ENCODE measurements around the gene CYLD.

Gene CYLD

DNA sequence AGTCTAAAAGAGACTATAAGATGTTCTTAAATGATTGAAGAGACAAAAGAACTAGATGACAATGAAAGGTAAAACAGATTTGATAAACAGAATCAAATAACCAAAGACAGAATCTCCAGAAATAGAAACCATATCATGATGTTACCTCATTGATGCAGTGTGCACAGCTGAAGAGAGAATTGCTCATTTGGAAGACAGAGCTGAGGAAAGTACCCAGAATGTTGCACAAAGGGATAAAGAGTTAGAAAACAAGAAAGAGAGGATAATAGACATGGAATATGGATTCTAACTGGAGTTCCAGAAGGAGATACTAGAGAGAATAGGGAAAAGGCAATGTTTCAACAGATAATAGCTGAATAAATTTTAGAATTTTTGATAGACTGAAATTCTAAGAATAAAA lies 47.9 kb downstream of the CYLD start:
- no peak for DNase-seq

DNA sequence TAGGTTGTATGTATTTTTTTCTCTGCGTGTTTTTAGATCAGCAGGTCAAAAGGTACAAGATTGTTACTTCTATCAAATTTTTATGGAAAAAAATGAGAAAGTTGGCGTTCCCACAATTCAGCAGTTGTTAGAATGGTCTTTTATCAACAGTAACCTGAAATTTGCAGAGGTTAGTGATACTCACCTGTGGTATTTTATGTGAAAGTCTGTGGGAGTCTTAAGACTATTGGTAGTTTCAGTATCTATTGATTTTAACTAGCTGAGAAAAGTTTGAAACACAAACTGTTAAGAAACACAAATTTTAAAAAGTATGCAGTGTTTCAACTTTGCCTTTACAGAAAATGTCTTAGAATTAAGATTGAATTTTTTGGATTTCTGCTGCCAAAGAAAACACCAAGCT lies 49.6 kb downstream of the CYLD start:
- no peak for DNase-seq

DNA sequence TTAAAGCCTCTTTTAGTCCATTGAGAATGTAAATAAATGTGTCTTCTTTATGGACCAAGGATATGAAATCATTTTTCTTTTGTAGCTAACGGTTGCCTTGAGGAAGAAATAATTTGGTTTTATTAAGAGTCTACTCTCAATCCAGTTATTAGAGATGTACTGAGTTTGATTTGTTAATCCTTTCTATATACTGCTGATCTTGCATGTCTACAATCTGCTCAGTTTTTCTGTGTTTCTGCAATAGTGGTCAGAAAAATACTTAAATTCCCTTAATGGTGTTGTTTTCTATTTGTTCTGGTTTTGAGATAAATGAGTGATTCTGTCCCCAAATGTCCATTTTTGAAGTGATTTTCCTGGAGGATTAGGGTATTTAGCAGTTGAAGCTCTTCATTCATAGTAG lies 54.9 kb downstream of the CYLD start:
- DNase-seq, result no peak

DNA sequence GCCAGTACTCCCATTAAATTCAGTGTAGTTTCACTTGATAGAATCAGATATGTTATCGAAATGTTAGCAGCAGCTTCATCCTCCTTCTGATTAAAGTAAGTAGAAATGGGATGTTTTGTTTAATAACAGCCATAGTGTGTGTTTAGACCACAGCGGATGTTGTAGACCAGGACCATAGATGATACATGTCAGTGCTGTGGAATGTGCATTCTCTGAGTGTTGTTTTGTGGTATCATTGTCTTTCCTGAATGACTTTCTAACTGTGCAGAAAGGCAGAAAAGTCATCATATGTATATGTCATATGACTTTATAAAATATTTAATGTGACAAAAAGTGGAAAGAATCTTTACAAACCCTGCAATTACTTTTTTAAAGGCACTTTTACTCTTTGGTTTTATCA lies 55.6 kb downstream of the CYLD start:
- no peak for DNase-seq

DNA sequence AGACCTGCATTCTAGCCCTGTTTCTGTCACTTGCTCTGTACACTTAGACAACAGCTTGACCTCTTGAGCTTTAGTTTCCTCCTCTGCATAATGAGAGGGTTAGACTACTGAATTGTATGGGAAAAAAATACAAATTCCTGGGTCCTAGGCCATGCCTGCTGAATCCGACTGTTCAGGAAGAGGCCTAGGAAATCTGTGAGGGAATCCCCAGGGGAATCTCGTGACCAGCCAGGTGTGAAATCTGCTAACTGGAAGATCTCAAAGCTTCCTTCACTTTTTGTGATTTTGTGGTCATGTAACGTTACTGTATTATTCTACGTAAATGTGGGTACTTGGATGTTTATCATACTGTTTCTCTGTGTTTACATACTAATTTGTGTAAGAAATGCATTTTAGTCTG lies 58.2 kb downstream of the CYLD start:
- DNase-seq, result no peak

DNA sequence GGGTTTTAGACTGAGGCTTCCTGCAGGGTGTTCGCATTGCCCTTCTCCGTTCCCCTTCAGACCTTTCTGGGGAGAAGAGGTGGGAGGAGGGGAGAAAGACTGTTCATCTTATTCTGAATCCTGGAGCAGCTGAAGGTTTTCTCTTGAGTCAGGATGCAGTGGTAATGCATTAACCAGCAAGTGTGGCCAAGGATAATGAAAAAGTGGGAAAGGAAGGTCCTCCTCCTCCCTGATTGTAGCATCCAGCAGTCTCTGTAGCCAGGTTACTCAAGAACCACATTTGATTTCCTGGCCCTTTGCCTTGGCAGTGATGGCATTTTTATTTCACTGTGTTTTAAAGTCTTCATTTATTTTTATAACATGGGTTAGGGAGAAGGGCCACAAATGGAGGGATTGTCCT lies 59.1 kb downstream of the CYLD start:
- DNase-seq, result no peak

DNA sequence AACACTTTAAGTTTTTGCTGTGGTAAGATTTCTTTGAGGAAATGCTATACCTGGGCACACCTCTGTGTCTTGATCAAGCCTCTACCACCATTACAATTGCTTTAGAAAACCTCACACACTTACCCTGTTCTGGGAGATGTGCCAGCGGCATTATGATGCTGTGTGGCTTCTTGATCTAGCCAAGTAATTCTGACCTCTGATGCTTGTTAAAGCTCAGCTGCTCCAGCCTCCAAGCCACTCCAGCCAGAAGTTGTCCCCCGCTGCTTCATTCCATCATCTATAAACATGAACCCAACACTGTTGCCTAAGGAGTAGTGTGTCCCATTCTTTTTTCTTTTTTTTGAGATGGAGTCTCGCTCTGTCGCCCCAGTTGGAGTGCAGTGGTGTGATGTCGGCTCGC lies 60.1 kb downstream of the CYLD start:
- DNase-seq, result no peak

DNA sequence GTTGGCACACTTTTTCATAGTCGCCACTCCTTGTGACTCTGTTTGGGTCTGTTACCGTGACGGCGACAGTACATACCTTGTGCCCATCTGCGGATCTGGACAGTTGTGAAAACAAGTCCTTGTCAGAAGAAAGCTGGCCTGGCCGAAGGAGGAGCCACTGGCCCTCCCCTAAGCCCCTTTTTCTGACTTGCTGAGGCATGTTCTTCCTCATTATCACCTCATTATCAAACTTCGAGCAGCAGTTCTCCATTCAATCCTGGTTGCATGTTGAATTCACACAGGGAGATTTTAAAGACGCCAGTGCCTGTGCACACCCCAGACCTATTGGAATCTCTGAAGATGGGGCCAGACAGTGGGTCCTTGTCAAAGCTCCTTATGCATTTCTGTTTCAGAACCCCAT lies 61.1 kb downstream of the CYLD start:
- no peak for DNase-seq

DNA sequence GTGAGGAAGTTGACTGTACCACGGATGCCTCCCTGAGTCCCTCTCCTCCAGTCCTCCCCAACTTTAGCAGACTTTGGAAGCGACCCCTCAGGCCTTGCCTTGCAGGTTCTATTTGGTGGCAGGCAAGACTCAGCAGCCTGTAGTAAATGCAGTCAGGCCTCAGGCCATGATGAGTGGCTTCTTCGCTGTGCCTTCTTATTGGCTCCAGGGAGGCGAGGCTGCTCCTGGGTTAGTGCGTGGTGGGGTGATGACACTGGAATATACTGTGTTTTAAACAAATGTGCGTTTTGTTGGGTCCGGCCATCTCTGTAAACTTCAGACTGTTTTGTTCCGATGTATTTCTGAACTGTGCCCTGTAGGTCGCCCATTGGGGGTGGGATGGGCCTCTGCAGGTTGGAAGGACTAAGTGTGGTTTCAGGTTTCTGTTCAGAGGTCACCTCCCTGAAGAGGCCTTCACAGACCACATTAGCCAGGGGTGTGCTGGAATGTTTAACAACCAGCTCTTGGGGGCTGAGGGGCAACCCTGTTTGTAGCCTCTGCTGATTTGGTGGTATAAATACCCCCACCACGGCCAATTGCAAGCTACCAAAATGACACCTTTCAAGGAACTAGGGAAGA lies 62.5 kb downstream of the CYLD start:
- no peak for DNase-seq

DNA sequence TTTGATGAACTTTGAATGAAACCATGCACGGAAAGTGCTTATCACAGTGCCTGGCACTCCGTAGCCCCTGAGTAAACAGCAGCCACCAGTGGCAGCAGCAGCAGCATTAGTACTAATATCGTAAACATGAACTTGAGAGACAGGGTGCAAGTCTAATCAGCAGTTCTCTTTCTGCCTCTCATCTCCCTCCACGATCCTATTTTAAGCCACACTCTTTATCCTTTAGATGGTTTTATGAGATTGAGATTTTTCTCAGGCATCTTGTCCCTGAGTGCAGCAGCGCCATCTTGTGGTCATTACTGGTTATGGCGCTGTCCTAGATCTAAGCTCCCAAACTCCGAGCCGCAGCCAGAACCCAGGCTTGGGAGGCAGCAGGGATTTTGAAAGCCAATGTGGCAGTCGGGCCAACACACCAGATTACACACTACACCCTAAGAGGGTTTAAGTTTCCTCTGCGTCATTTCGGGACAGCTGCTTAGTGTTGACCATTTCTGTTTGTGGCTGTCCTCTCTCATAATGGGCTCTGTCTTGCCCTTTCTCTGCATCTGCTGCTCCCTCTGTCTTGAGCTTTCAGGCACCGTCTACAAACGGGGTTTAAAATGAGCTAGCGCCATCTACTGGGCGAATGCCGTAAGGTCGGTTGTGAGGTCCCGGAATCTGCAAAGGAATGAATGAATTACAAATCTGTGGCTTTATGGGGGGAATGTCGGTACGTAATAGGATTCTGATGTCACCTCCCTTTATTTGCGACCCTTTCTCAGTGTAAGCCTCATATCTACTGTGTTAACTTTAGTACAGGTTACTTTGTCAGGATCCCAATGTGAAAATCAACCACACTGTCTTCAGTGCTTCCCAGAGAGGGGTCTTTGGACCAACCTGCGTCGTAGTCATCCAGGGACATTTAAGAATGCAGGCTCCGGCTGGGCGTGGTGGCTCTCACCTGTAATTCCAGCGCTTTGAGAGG lies 64.5 kb downstream of the CYLD start:
- DNase-seq, result peak; percentile 75 to 78

DNA sequence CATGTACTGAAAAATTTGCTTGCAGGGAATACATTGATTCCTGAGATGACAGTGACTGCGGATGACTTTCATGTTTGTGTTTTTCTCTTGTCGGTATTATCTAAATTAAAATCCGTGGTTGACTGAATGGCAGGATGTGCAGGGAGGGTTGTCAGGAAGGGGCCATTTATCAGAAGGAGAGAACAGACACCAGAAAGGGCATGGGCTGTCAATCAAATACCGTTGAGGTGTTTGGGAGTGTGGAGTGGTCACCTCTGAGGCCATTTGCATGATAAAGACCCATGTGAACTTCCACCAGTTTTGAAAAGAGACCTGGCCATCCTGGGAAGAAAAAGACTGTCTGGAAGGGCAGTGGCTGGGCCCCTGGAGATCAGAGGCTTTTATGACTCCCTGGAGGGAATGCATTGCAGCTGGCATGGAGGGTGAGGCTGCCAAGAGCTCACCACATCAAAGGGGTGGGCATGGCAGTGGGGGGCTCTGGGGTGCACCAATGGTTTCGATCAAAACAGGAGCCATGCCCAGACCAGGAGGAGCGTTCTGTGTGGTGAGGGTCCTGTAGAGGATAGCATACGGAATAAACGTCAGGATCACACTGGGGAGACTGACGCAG lies 67.1 kb downstream of the CYLD start:
- DNase-seq, result no peak

DNA sequence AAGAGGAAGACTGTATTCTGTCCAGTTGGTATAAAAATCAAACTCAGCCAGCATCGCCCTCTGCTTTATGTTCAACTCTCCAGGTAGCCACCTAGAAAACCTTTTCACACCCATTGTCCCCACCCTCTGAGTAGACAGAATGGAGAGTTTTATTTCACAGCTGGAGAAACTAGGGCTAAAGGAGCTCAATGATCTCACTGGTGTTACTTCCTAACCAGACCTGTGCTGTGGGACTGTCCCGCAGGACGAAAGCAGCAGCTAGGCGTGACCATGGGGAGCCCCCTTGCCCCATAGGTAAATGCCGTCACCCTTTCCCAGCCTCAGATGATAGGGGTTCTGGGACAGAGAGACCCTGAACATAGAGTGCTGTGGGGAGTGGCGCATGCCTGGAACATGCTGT lies 67.7 kb downstream of the CYLD start:
- no peak for DNase-seq

DNA sequence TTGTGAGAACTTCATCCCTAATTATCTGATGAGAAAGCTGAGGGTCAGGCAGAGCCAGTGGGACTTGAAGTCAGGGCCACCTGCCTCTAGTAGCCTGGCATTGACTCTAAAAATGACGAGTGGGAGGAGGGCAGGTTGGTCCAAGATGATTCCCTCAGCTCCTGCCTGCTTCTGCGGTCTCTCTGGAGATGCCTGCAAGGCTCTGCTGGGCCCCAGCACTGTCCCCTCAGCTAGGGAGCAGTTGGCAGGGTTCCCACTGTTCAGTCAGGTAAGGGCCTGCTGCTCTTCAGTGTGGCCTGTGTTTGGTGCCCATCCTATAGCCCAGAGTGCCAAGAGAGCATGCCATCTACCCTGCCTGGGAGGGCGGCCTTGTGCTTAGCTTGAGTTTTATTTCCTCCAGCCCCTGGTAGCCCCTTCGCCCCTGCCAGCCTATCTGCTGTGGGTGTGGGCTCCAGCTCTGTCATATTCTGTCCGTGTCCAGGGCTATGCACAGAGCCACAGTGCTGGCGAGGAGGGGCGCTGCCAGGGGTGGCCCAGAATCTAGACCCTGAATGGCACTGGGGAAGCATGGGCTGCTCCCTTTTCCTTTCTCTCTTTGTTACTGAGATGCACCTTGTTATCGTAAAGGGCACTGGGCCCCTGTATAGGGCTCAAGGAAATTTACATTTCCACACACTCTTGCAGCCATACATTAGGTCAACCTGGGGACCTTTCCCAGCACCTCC lies 68.5 kb downstream of the CYLD start:
- no peak for DNase-seq

DNA sequence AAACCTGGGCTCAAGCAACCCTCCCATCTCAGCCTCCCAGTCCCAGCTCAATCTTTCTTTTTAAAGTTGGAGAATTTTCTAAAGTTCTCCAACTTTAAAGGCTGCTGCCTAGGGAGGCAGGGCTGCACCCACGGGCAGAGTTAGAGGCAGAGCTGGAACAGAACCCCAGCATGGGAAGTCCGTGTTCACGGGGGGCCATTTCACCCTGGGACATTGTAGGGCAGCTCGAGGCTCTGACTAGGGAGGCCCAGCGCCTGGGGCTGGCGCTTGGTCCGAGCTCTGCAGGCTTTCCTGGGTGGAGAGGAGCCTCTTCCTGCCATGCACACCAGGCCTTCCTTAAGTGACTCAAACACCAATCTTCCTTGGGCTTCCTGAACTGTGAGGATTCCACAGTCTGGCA lies 70.2 kb downstream of the CYLD start:
- no peak for DNase-seq

DNA sequence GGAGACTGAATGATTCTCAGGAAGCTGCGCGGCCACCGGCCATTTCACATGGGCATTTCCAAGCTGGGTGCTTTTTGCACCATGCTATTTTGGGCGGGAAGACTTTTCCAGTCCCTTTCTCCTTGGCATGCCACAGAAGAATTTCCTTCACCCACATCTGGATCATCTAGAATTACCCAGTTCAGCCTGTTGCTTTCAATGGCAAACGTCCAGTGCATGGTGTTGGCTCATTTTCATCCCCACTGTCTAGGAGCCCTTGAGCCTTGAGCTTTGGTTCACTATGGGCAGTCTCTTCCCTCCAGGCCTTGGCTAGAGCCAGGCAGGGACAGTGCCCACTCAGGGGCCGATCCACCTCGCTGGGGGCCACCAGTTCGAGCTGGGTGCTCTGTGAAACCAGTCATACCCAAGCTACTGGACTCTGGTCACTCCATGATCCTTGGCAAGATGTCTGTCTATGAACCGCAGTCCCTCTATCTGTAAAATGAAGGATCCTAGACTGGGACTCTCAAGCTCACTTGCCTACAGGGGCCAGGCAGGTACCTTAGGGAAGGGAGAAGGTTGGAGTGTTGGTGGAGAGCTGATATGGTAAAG lies 71.1 kb downstream of the CYLD start:
- no peak for DNase-seq

DNA sequence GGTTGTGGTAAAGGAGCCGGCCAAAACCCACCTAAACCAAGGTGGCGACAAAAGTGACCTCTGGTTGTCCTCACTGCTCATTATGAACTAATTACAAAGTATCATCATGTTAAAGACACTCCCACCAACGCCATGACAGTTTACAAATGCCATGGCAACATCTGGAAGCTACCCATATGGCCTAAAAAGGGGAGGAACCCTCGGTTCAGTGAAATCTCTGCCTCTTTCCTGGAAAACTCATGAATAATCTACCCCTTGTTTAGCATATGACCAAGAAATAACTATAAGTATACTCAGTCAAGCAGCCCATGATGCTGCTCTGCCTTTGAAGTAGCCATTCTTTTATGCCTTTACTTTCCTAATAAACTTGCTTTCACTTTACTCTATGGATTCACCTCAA lies 72.2 kb downstream of the CYLD start:
- no peak for DNase-seq

DNA sequence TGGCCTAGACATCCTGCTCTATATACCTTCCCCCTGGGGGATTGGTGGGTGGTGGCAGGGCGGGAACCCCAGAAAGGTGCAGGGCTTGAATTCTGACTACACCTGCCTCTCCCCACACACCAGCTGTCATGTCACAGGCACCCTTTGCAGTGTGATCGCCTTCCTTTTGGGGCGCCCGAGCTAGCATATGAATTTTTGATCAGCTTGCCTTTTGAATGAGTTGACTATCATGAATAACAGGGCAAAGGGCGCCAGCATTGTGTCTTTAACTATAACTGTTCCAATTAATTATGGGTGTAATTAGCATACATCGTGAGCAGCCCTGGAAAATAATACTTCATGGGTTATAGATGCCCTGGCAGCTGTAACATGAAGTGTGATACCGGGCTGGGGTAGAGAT lies 72.7 kb downstream of the CYLD start:
- DNase-seq, result no peak

DNA sequence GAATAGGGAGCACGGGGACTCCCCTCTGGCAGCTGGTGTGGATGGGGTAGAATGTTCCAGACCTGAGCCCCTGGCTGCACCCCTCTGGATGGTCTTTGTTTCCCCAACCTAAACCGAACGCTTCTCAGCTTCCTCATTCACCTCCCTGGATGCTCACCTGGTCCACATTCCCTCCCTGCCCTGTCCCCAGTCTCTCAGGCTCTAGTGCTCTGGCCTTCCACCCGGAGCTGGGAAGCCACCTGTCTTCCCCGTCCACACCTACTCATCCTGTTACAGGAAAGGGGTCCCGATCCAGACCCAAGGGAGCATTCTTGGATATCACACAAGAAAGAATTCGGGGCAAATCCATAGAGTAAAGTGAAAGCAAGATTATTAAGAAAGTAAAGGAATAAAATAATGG lies 73.5 kb downstream of the CYLD start:
- DNase-seq, result no peak

DNA sequence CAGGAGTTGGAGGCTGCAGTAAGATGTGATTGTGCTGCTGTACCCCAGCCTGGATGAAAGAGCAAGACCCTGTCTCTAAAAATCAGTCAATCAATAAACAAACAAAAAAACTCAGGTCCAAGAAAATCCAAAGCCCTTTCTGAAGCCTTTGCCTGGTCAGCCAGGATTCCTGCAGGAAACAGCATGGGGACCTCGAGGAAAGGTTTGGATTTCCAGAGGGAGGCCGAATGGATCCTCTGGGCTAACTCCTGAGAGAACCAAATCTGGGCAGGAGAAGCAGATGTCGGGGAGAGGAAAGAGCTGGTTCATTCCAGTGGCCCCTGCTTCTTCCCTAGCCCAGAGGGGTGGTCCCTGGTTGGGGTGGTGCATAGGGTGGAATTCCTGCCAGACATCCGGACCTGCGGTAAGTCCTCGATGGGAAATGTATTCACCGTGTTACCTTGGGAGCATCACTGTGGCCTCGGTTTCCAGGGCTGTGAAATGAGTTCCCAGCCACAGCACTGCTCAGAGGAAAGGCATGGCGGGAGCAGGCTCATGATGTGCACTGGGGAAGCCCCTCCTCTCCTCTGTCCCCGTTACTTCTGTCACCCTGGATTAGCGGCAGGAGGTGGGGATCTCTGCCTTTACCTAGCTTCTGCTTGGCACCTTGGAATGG lies 75.1 kb downstream of the CYLD start:
- no peak for DNase-seq

DNA sequence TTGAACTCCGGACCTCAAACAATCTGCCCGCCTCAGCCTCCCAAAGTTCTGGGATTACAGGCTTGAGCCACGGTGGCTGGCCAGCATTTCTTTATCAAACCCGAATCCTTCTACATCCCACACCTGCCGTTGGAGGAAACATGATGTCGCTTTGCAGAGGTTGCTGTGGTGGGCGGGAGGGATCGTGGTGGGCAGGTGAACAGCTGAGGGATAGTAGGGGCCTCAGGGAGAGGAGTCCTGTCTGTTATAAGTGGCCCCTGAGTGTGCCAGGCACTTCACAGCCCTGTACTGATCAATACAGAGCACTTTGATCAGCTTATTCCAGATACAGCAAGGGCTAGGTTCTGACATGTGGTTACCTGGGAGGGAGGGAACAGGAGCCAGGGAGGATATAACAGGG lies 76.5 kb downstream of the CYLD start:
- no peak for DNase-seq

DNA sequence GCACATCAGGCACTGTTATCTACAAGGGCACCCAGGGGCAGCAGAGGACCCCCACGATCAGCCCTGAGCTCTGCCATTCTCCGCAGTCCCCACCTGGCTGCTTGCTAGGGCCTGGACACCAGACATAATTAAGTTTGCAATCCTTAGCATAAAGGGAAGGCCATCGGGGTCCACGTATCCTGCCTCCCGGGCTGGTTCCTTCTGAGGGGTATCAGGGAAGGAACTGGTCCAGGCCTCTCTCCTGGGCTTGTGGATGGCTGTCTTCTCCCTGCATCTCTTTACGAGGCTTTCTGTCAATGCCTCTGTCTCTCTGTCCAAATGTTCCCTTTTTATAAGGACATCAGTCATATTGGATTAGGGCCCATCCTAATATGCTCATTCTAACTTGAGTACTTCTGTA lies 77.8 kb downstream of the CYLD start:
- DNase-seq, result no peak

DNA sequence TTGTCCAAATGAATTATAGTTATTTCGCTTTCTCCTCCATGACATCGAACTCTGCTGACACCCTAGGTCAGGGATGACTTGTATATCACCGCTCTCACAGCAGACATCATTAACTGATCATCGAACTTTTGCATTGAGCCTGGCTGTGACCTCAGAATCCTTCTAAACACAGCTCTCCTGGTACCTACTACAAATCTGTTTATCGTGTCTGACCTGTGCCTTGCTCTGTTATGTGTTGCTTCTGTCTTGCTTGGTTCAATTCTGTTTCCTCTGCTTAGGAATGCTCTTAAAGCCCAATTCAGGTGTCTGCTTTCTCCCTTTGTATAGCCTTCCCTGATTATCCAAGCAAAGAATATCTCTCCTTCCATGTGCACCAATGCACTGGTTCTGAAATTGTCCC lies 78.3 kb downstream of the CYLD start:
- no peak for DNase-seq

DNA sequence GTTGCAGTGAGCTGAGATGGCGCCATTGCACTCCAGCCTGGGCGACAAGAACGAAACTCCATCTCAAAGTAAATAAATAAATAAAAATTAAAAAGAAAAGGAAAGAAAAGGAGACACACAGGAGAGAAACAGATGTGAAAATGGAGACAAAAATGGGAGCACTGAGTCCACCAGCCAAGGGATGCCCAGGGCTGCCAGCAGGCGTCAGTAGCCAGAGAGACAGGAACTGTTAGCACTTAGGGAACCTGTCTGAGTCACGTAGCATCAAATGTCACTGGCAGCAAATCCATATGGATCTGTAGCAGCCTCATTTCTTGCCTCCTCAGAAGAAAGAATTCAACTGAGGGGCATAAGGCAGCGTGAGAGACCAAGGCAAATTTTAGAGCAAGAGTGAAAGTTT lies 79.7 kb downstream of the CYLD start:
- no peak for DNase-seq
